Omental fat pad (tissue), 4 donors: Measurements from ENCODE around the gene GRM8. TPM values are rescaled to one million over a fixed set of nuclear protein-coding genes. Genes with fewer than 3 reads are reported as not detected.

ENCODE experiments used
- ATAC-seq: fragments of 150-250 bp; one replicate; pipeline ENCODE4 v1.9.1; 2016; ENCODE audit warnings: mild to moderate bottlenecking, moderate library complexity; ENCODE audit not compliant: low FRiP score
- DNase-seq: peaks from one replicate; pipeline ENCODE4 v3.0.0-alpha.2; 2019; ENCODE audit warnings: low spot score
- total RNA-seq, 4 donors: library from RNA; depleted of rRNA; stranded (reverse); fragments of >200 nt; gene quantifications; one replicate each; pipeline ENCODE4 v1.1.0, GENCODE V29; 2016
- TF ChIP-seq, protein P1 (sequence below), 3 donors: fragments of 450-650 bp; IDR thresholded peaks; one replicate each; pipeline ENCODE4 v1.5.1; 2016 to 2017; ENCODE audit warnings: antibody characterized with exemption in 3 of 3, mild to moderate bottlenecking in 3 of 3, moderate library complexity in 2 of 3

GRM8 gene
- total RNA-seq, 4 donors from 2014 or later = not detected

DNA sequence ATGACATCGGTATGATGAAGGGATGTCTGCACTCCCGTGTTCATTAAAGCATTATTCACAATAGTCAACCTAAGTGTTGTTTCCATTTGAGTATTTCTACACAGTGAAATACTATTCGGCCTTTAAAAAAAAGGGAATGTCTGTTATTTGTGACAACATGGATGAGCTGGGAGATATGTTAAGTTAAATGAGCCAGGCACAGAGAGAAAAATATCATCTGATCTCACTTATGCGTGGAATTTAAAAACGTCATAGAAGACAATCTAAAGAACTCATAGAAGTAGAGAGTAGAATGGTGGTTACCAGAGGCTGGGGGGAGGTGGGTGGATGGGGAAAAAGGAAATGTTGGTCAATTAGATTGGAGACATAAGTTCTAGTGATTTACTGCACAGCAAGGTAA lies 753.3 kb downstream of the GRM8 start:
- no peak for DNase-seq
- no peak for ATAC-seq
- TF ChIP-seq, protein P1, sequence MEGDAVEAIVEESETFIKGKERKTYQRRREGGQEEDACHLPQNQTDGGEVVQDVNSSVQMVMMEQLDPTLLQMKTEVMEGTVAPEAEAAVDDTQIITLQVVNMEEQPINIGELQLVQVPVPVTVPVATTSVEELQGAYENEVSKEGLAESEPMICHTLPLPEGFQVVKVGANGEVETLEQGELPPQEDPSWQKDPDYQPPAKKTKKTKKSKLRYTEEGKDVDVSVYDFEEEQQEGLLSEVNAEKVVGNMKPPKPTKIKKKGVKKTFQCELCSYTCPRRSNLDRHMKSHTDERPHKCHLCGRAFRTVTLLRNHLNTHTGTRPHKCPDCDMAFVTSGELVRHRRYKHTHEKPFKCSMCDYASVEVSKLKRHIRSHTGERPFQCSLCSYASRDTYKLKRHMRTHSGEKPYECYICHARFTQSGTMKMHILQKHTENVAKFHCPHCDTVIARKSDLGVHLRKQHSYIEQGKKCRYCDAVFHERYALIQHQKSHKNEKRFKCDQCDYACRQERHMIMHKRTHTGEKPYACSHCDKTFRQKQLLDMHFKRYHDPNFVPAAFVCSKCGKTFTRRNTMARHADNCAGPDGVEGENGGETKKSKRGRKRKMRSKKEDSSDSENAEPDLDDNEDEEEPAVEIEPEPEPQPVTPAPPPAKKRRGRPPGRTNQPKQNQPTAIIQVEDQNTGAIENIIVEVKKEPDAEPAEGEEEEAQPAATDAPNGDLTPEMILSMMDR (IDR thresholded peaks at IDR 0.05) = no peak

DNA sequence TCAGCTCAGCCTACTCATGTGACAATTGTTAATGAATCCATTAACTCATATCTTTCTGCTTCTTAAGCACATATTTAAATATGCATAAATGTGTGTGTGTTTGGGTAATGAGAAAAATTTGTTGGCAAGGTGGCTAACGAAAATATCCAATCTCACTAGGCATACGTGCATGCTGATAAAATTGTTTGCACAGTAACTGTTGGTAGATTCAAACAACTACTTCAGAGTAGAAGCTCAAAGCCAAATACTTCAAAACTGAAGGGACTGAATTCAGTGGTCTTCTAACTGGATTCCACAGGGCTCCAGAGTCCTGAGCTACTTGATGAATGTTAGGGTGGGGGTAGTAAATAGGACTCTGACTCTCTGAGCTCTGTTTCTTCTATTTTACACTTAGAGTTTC lies 757.0 kb downstream of the GRM8 start:
- TF ChIP-seq, protein P1 (IDR thresholded peaks at IDR 0.05) = no peak
- no peak for ATAC-seq
- no peak for DNase-seq

DNA sequence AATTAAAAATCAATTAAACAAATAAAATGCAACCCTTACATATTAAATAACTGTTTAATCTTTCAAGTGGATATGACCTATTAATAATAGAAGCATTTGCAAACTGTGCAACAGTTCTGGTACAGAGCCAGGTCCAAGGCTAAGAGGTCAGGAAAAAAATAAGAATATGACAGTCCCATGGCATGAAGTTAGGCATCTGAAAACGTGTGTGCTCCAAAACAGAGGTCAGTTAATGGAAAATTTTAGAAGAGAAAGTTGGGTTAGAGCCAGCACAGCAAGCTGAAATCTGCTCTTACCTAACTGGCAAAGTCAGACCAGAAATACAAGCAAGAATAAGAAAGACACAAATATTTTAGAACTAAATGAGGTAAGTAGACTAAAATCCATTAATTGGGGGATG lies 757.7 kb downstream of the GRM8 start:
- TF ChIP-seq, protein P1 (IDR thresholded peaks at IDR 0.05) = no peak
- DNase-seq = no peak
- peak; percentile 73 for ATAC-seq

DNA sequence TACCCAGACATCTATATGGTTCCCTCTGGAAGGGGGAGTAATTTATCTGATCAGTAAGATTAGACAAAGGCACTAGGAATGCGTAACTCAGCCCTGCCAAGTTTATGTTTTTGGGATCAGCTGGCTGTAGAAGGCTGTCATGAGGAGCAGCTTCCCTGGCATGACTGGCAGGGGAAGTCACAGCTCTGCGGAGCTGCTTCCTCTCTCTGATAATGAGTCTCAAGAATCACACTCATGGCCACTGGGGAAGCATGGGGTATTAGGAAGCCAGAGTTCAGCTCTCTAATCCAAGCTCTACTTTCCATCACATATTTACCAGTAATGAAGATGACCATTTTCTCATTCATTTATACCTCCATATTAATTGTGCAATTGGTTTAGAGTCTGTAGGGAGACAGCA lies 758.9 kb downstream of the GRM8 start:
- TF ChIP-seq, protein P1 (IDR thresholded peaks at IDR 0.05) = no peak
- DNase-seq (no peak), ATAC-seq (no peak)

DNA sequence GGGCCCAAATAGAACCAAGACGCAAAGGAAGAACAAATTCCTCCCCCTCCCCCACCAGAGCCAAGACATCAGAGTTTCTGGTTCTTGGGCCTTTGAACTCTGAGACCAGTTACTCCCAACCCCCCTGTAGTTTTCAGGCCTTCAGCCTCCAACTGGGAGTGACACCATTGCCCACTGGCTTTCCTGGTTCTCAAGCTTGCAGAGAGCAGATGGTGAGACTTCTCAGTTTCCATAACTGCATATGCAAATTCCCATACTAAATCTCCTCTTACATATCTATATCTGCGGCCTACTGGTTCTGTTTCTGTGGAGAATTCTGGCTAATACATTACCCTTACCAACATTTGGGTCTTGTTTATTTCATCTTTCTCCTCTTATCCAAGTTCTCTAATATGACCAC lies 762.9 kb downstream of the GRM8 start:
- DNase-seq (no peak), ATAC-seq (no peak)
- TF ChIP-seq, protein P1 (IDR thresholded peaks at IDR 0.05) = no peak

DNA sequence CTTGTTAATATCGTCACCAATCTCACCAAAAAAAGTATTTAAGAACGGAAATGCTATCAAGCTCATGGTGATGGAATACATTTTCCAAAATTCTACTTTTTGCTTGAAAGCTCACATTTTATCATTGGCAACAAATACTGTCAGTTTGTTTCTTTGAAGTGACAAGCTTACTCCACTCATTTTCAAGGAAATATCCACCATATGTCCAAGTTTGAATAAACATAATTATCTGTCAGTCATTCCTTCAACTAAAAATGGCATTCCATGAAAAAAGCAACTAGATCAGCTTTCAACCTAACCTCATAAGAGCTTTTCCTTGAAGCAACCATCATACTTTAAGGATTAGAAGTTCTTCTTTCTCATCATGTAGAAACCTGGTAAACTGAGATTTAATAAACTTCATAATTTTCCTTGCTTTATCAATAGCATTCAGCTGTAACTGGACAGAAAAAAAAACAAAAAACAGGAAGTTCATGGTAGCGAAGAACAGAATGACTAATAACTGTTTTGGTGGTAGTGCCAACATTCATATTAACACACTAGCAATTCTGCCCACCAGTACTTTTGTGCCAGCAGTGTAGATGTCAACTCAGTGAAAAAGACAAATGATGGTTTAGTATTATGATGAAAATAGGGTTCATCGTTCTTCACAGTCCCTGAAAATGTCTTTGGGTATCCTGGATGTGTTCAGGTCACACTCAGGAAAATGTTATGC lies 764.9 kb downstream of the GRM8 start:
- TF ChIP-seq, protein P1 (IDR thresholded peaks at IDR 0.05) = no peak
- no peak for DNase-seq

DNA sequence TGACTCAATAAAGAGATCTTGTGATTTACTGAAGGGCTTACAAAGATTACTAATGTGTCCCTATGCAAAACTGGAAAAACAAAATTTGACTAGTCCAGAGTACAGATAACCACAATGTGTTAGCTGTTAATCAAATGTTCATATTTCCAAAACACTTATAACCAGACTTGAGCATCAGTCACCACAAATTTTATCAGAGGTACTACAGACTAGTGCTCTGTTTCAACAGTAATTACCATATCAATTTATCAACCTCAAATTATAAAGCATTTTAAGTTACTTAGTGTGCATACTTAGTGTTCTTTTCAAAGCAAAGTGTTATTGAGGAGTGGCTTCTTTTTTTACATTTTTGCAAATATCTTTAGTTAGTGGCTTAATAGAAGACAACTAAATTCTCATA lies 765.9 kb downstream of the GRM8 start:
- TF ChIP-seq, protein P1 (IDR thresholded peaks at IDR 0.05) = no peak
- no peak for ATAC-seq
- no peak for DNase-seq

More for the DNA sequence above, 764.9 kb downstream of the GRM8 start:
- ATAC-seq = no peak
